ENCODE results near the gene AZIN2. TPM values are rescaled to one million over a fixed set of nuclear protein-coding genes. Genes with fewer than 3 reads are reported as not detected.

Gene AZIN2
- total and polyA plus RNA-seq, 10 of the 15 experiments (the other 5 are each of a cell fraction or from before 2014, with no cell fraction given) = 0.02 to 0.85 (median 0.23) TPM

GRCh38 chr1:33045246-33045645 lies 35.7 kb upstream of the AZIN2 start:
- H3K9me3 ChIP-seq (replicated peaks; ENCODE audit: control insufficient read depth, insufficient read depth, low read length) = no peaks in the 10 kb centered on the region
- no TSS peak for BruUV-seq (replicated peaks)
- no peak overlapping the region for H3K27ac ChIP-seq (ENCODE audit: control insufficient read depth, insufficient read depth)
- intact Hi-C loops (cut with micrococcal nuclease; ENCODE audit: unreplicated experiment) = no loop called here
- no peaks in the 10 kb centered on the region for H3K4me1 ChIP-seq (ENCODE audit: control insufficient read depth, insufficient read depth, low read length)
- TF ChIP-seq FOS (IDR thresholded peaks at IDR 0.05; ENCODE audit: borderline replicate concordance, extremely low read depth, insufficient read length) = no peak
- TF ChIP-seq NRF1 (conservative IDR thresholded peaks at IDR 0.05; ENCODE audit: low read depth, low read length) = no peak
- TF ChIP-seq, protein P1, sequence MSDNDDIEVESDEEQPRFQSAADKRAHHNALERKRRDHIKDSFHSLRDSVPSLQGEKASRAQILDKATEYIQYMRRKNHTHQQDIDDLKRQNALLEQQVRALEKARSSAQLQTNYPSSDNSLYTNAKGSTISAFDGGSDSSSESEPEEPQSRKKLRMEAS (IDR thresholded peaks at IDR 0.05; ENCODE audit: low read depth, low read length) = no peak
- no peak for TF ChIP-seq KDM1A (IDR thresholded peaks at IDR 0.05; ENCODE audit: borderline replicate concordance)
- TF ChIP-seq PML (IDR thresholded peaks at IDR 0.05; ENCODE audit: low read length) = no peak
- no peak for TF ChIP-seq HDGF (IDR thresholded peaks at IDR 0.05)
- TF ChIP-seq, protein P2, sequence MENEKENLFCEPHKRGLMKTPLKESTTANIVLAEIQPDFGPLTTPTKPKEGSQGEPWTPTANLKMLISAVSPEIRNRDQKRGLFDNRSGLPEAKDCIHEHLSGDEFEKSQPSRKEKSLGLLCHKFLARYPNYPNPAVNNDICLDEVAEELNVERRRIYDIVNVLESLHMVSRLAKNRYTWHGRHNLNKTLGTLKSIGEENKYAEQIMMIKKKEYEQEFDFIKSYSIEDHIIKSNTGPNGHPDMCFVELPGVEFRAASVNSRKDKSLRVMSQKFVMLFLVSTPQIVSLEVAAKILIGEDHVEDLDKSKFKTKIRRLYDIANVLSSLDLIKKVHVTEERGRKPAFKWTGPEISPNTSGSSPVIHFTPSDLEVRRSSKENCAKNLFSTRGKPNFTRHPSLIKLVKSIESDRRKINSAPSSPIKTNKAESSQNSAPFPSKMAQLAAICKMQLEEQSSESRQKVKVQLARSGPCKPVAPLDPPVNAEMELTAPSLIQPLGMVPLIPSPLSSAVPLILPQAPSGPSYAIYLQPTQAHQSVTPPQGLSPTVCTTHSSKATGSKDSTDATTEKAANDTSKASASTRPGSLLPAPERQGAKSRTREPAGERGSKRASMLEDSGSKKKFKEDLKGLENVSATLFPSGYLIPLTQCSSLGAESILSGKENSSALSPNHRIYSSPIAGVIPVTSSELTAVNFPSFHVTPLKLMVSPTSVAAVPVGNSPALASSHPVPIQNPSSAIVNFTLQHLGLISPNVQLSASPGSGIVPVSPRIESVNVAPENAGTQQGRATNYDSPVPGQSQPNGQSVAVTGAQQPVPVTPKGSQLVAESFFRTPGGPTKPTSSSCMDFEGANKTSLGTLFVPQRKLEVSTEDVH (IDR thresholded peaks at IDR 0.05; ENCODE audit: low read depth, partially characterized antibody) = no peak
- TF ChIP-seq CHD4 (IDR thresholded peaks at IDR 0.05) = no peak
- no peak for TF ChIP-seq E2F4 (IDR thresholded peaks at IDR 0.05; ENCODE audit: low read depth, low read length)
- TF ChIP-seq HDAC2 (IDR thresholded peaks at IDR 0.05) = no peak
- TF ChIP-seq RAD51 (IDR thresholded peaks at IDR 0.05) = peak; percentile 65; the same call in 1 of the 2 replicates
- no peak for TF ChIP-seq SP1 (IDR thresholded peaks at IDR 0.05; ENCODE audit: low read depth, low read length)
- no peak for TF ChIP-seq POU2F2 (IDR thresholded peaks at IDR 0.05; ENCODE audit: borderline replicate concordance, low read depth, low read length)
- TF ChIP-seq HCFC1 (IDR thresholded peaks at IDR 0.05; ENCODE audit: low read length) = no peak
- no peak for TF ChIP-seq CBX5 (IDR thresholded peaks at IDR 0.05; ENCODE audit: low read depth)
- no peak for TF ChIP-seq TBL1XR1 (IDR thresholded peaks at IDR 0.05; ENCODE audit: low read depth, low read length)
- TF ChIP-seq BHLHE40 (IDR thresholded peaks at IDR 0.05; ENCODE audit: borderline replicate concordance in 1 of 2, low read depth in 2 of 2, low read length in 1 of 2) = peak in 1 of 2 experiments; percentile 26; a peak in 1 of 4 replicates
- TF ChIP-seq RAD21 (IDR thresholded peaks at IDR 0.05; ENCODE audit: insufficient read depth, low read depth, low read length) = no peak
- no peak for TF ChIP-seq CBX3 (IDR thresholded peaks at IDR 0.05; ENCODE audit: borderline replicate concordance, low read depth)
- TF ChIP-seq SMAD5 (IDR thresholded peaks at IDR 0.05; ENCODE audit: low read depth) = no peak
- TF ChIP-seq NR2F1 (conservative IDR thresholded peaks at IDR 0.05) = no peak
- TF ChIP-seq USF1 (IDR thresholded peaks at IDR 0.05; ENCODE audit: borderline replicate concordance, extremely low read length, insufficient read depth, low read depth, low read length) = peak; percentile 78
- H3K36me3 ChIP-seq (ENCODE audit: control insufficient read depth in 2 of 2, insufficient read depth in 2 of 2, low read length in 1 of 2) = no peaks in the 10 kb centered on the region
- ATAC-seq (peak; percentile 87), DNase-seq (ENCODE audit: low read depth, low spot score) (no peak), FAIRE-seq (no peak)
- WGBS (ENCODE audit: insufficient coverage, insufficient replicate concordance, low lambda C conversion rate, missing lambda C conversion rate) = 4% methylated on average over 2 of the region's 2 CpGs
- H3K9ac ChIP-seq (ENCODE audit: control insufficient read depth, insufficient read depth, low read length) = no peak overlapping the region
- no peaks in the 10 kb centered on the region for H3K79me2 ChIP-seq (ENCODE audit: control insufficient read depth, insufficient read depth, low read length)
- H3K4me2 ChIP-seq (ENCODE audit: control insufficient read depth, insufficient read depth) = no peak overlapping the region
- H4K20me1 ChIP-seq (ENCODE audit: control insufficient read depth, insufficient read depth) = no peaks in the 10 kb centered on the region
- ChIA-PET CTCF (interaction anchor here (1.9 kb wide), 1 partner anchor 10 kb away, joined by 8 read pairs; no protein-coding TSS in a partner anchor), SMC1A (ENCODE audit: uncharacterized antibody, unreplicated experiment) (no interaction called here), POLR2A (no interaction called here), RAD21 (ENCODE audit: unreplicated experiment) (interaction anchor here (0.5 kb wide), 1 partner anchor 107 kb away, joined by 3 read pairs; no protein-coding TSS in a partner anchor)
- no peaks in the 10 kb centered on the region; a peak in 1 of 4 replicates for H3K27me3 ChIP-seq (replicated peaks in 1 of 2; ENCODE audit: control insufficient read depth in 2 of 2, insufficient read depth in 2 of 2, low read length in 1 of 2)
- in situ Hi-C loops (cut with MboI) = no loop called here
- H2AFZ ChIP-seq (ENCODE audit: control insufficient read depth, low read depth, low read length) = no peak overlapping the region
- H3K4me3 ChIP-seq = no peak overlapping the region
